Ramos (cell line): ENCODE results near the gene ENTREP1.

Source experiments
- in situ Hi-C: fragments of 300-500 bp; cut with MboI; formaldehyde crosslinking; loops from one replicate; pipeline ENCODE4 v1.14.3; 2022; ENCODE audit warnings: low sequenced_read_pairs; ENCODE audit not compliant: unreplicated experiment

Gene ENTREP1

GRCh38 chr9:69317894-69318293 is 7.1 kb upstream of the ENTREP1 start:
- in situ Hi-C loops: no loop called here

GRCh38 chr9:69319324-69320025 is 5.5 kb upstream of the ENTREP1 start:
- in situ Hi-C loops: no loop called here

- in situ Hi-C loops: no loop called here
These were observed 2.8 kb upstream of the ENTREP1 start for GRCh38 chr9:69322256-69322655.

GRCh38 chr9:69323861-69324260 is 1.2 kb upstream of the ENTREP1 start:
- in situ Hi-C loops: no loop called here

- in situ Hi-C loops: no loop called here
These were observed 596 bp downstream of the ENTREP1 start for GRCh38 chr9:69325409-69326212.

GRCh38 chr9:69326261-69326660 is 1.2 kb downstream of the ENTREP1 start:
- in situ Hi-C loops: no loop called here

- in situ Hi-C loops: no loop called here
These were observed 5.6 kb downstream of the ENTREP1 start for GRCh38 chr9:69330580-69330979.

GRCh38 chr9:69331444-69331843 is 6.4 kb downstream of the ENTREP1 start:
- in situ Hi-C loops: no loop called here

GRCh38 chr9:69332067-69332685 is 7.2 kb downstream of the ENTREP1 start:
- in situ Hi-C loops: no loop called here

- in situ Hi-C loops: no loop called here
These were observed 8.7 kb downstream of the ENTREP1 start for GRCh38 chr9:69333716-69334115.

GRCh38 chr9:69334317-69334716 is 9.3 kb downstream of the ENTREP1 start:
- in situ Hi-C loops: no loop called here

- in situ Hi-C loops: no loop called here
These were observed 14.6 kb downstream of the ENTREP1 start for GRCh38 chr9:69339620-69340019.

GRCh38 chr9:69340631-69341030 is 15.6 kb downstream of the ENTREP1 start:
- in situ Hi-C loops: no loop called here

GRCh38 chr9:69342769-69343168 is 17.8 kb downstream of the ENTREP1 start:
- in situ Hi-C loops: no loop called here

GRCh38 chr9:69344459-69344858 is 19.4 kb downstream of the ENTREP1 start:
- in situ Hi-C loops: no loop called here

- in situ Hi-C loops: no loop called here
These were observed 21.8 kb downstream of the ENTREP1 start for GRCh38 chr9:69346596-69347390.

- in situ Hi-C loops: no loop called here
These were observed 22.6 kb downstream of the ENTREP1 start for GRCh38 chr9:69347607-69348006.

- in situ Hi-C loops: no loop called here
These were observed 26.2 kb downstream of the ENTREP1 start for GRCh38 chr9:69351227-69351626.

GRCh38 chr9:69355232-69355631 is 30.2 kb downstream of the ENTREP1 start:
- in situ Hi-C loops: no loop called here

GRCh38 chr9:69357030-69357775 is 32.2 kb downstream of the ENTREP1 start:
- in situ Hi-C loops: no loop called here
